Activated CD4-positive, alpha-beta memory T cell treated with anti-CD3 and anti-CD28 coated beads, Interleukin-2, amount 10 ng/mL, durations not matched to agents 7 days and 5 days (primary cell): ENCODE measurements around the gene LDLRAD4. TPM values are rescaled to one million over a fixed set of nuclear protein-coding genes. Genes with fewer than 3 reads are reported as not detected.
A peak's percentile ranks its signal among the peaks of the same experiment; 100 is the strongest.

Experiments used
- CTCF ChIA-PET: fragments of 350-600 bp; sonication (Branson Sonifier 250); formaldehyde crosslinking; loops from one replicate; lab custom pipeline; 2021; ENCODE audit warnings: antibody characterized with exemption, inconsistent platforms; lab: Charles Lee
- POLR2A ChIA-PET: fragments of 350-600 bp; sonication (Branson Sonifier 250); formaldehyde crosslinking; loops from one replicate; lab custom pipeline; 2021; ENCODE audit warnings: antibody characterized with exemption; lab: Charles Lee
- DNase-seq: peaks from one replicate; pipeline ENCODE4 v3.0.0-alpha.2; 2020
- H3K27ac Mint-ChIP-seq: one replicate; pipeline ENCODE4 v1.8.0; 2021; ENCODE audit warnings: mild to moderate bottlenecking, mixed read lengths
- H3K27me3 Mint-ChIP-seq: one replicate; pipeline ENCODE4 v1.8.0; 2021; ENCODE audit warnings: mixed read lengths
- H3K36me3 Mint-ChIP-seq: one replicate; pipeline ENCODE4 v1.8.0; 2021; ENCODE audit warnings: low read depth, mixed read lengths
- H3K4me1 Mint-ChIP-seq: one replicate; pipeline ENCODE4 v1.8.0; 2021; ENCODE audit warnings: mixed read lengths
- H3K4me3 Mint-ChIP-seq: one replicate; pipeline ENCODE4 v1.8.0; 2021; ENCODE audit warnings: mild to moderate bottlenecking, mixed read lengths
- H3K9me3 Mint-ChIP-seq: one replicate; pipeline ENCODE4 v1.8.0; 2021; ENCODE audit warnings: mixed read lengths
- total RNA-seq, 2 experiments: library from RNA; stranded (reverse); gene quantifications; one replicate each; pipeline ENCODE4 v1.2.3, GENCODE V29; 2021

Gene LDLRAD4
- total RNA-seq, 2 experiments from 2014 or later = 19.1 to 22.4 TPM

GRCh38 chr18:13573750-13574149, 355.2 kb downstream of the LDLRAD4 start:
- Mint-ChIP-seq H3K36me3 (peaks cover 12% of the 10 kb centered on the region), H3K9me3 (peaks cover 4% of the 10 kb centered on the region), H3K4me1 (peaks cover 61% of the 10 kb centered on the region), H3K27me3 (no peaks in the 10 kb centered on the region), H3K4me3 (no peak overlapping the region), H3K27ac (no peak overlapping the region)
- DNase-seq = peak; percentile 12
- CTCF ChIA-PET = no interaction called here
- POLR2A ChIA-PET = no interaction called here

- H3K9me3 Mint-ChIP-seq = peaks cover 4% of the 10 kb centered on the region
- H3K27ac Mint-ChIP-seq = no peak overlapping the region
- no peak overlapping the region for H3K4me3 Mint-ChIP-seq
- CTCF ChIA-PET = interaction anchor here (1.0 kb wide), 1 partner anchor 40 kb away, joined by 3 read pairs; no protein-coding TSS in a partner anchor
- H3K27me3 Mint-ChIP-seq = no peaks in the 10 kb centered on the region
- peaks cover 12% of the 10 kb centered on the region for H3K36me3 Mint-ChIP-seq
- H3K4me1 Mint-ChIP-seq = peaks cover 58% of the 10 kb centered on the region
- POLR2A ChIA-PET = no interaction called here
- DNase-seq = no peak
Measured at GRCh38 chr18:13574355-13574754, 355.8 kb downstream of the LDLRAD4 start.

GRCh38 chr18:13574761-13575160, 356.2 kb downstream of the LDLRAD4 start:
- H3K36me3 Mint-ChIP-seq = peaks cover 12% of the 10 kb centered on the region
- H3K27me3 Mint-ChIP-seq = no peaks in the 10 kb centered on the region
- H3K4me1 Mint-ChIP-seq = peaks cover 59% of the 10 kb centered on the region
- ChIA-PET POLR2A (no interaction called here), CTCF (interaction anchor here (1.0 kb wide), 2 partner anchors 34 to 39 kb away, joined by 3 read pairs; no protein-coding TSS in a partner anchor)
- no peak overlapping the region for H3K4me3 Mint-ChIP-seq
- H3K27ac Mint-ChIP-seq = peak overlapping the region; percentile 24
- DNase-seq = no peak
- H3K9me3 Mint-ChIP-seq = peaks cover 4% of the 10 kb centered on the region

- ChIA-PET POLR2A (interaction anchor here (1.6 to 7.8 kb wide), 7 partner anchors 9 to 150 kb away, joined by 4 to 76 read pairs (median 17); partner anchors contain the start of genes FAM210A and RNMT), CTCF (interaction anchor here (1.2 to 3.0 kb wide), 4 partner anchors 9 to 36 kb away, joined by 3 to 21 read pairs (median 8); no protein-coding TSS in a partner anchor)
- DNase-seq = no peak
- Mint-ChIP-seq H3K27ac (peak overlapping the region; percentile 86), H3K4me1 (peaks cover 58% of the 10 kb centered on the region), H3K36me3 (peaks cover 12% of the 10 kb centered on the region), H3K27me3 (no peaks in the 10 kb centered on the region), H3K9me3 (peaks cover 4% of the 10 kb centered on the region), H3K4me3 (peak overlapping the region; percentile 50)
Measured at GRCh38 chr18:13576598-13576997, 358.0 kb downstream of the LDLRAD4 start.

- Mint-ChIP-seq H3K4me3 (peak overlapping the region; percentile 50), H3K9me3 (peaks cover 4% of the 10 kb centered on the region), H3K36me3 (peaks cover 12% of the 10 kb centered on the region), H3K4me1 (peaks cover 58% of the 10 kb centered on the region), H3K27ac (peak overlapping the region; percentile 86), H3K27me3 (no peaks in the 10 kb centered on the region)
- ChIA-PET CTCF (interaction anchor here (1.2 to 3.0 kb wide), 4 partner anchors 10 to 36 kb away, joined by 3 to 21 read pairs (median 8); no protein-coding TSS in a partner anchor), POLR2A (interaction anchor here (1.6 to 7.8 kb wide), 7 partner anchors 9 to 149 kb away, joined by 4 to 76 read pairs (median 17); partner anchors contain the start of genes FAM210A and RNMT)
- peak; percentile 58 for DNase-seq
Measured at GRCh38 chr18:13577091-13577697, 358.6 kb downstream of the LDLRAD4 start.

- ChIA-PET POLR2A (interaction anchor here (1.6 to 7.8 kb wide), 7 partner anchors 9 to 148 kb away, joined by 4 to 76 read pairs (median 17); partner anchors contain the start of genes FAM210A and RNMT), CTCF (interaction anchor here (1.2 to 3.0 kb wide), 5 partner anchors 10 to 35 kb away, joined by 3 to 21 read pairs (median 7); no protein-coding TSS in a partner anchor)
- H3K9me3 Mint-ChIP-seq = peaks cover 4% of the 10 kb centered on the region
- peaks cover 12% of the 10 kb centered on the region for H3K36me3 Mint-ChIP-seq
- H3K27ac Mint-ChIP-seq = peak overlapping the region; percentile 86
- H3K27me3 Mint-ChIP-seq = no peaks in the 10 kb centered on the region
- peak overlapping the region; percentile 37 for H3K4me3 Mint-ChIP-seq
- no peak for DNase-seq
- H3K4me1 Mint-ChIP-seq = peaks cover 58% of the 10 kb centered on the region
Measured at GRCh38 chr18:13577781-13578180, 359.2 kb downstream of the LDLRAD4 start.

GRCh38 chr18:13578400-13578799, 359.8 kb downstream of the LDLRAD4 start:
- ChIA-PET CTCF (interaction anchor here (0.6 to 3.0 kb wide), 3 partner anchors 12 to 177 kb away, joined by 3 to 21 read pairs (median 5); no protein-coding TSS in a partner anchor), POLR2A (interaction anchor here (1.6 to 7.8 kb wide), 5 partner anchors 9 to 148 kb away, joined by 4 to 76 read pairs (median 23); partner anchors contain the start of genes FAM210A and RNMT)
- H3K4me3 Mint-ChIP-seq = no peak overlapping the region
- peaks cover 12% of the 10 kb centered on the region for H3K36me3 Mint-ChIP-seq
- no peak for DNase-seq
- no peaks in the 10 kb centered on the region for H3K27me3 Mint-ChIP-seq
- H3K27ac Mint-ChIP-seq = peak overlapping the region; percentile 76
- H3K9me3 Mint-ChIP-seq = peaks cover 4% of the 10 kb centered on the region
- H3K4me1 Mint-ChIP-seq = peaks cover 58% of the 10 kb centered on the region

- POLR2A ChIA-PET = interaction anchor here (0.9 to 7.8 kb wide), 4 partner anchors 12 to 34 kb away, joined by 3 to 76 read pairs (median 4); no protein-coding TSS in a partner anchor
- Mint-ChIP-seq H3K27me3 (no peaks in the 10 kb centered on the region), H3K9me3 (peaks cover 4% of the 10 kb centered on the region), H3K36me3 (peaks cover 10% of the 10 kb centered on the region), H3K4me1 (peaks cover 60% of the 10 kb centered on the region), H3K27ac (peak overlapping the region; percentile 52), H3K4me3 (no peak overlapping the region)
- DNase-seq = no peak
- CTCF ChIA-PET = no interaction called here
Measured at GRCh38 chr18:13579874-13580273, 361.3 kb downstream of the LDLRAD4 start.

GRCh38 chr18:13580351-13580750, 361.8 kb downstream of the LDLRAD4 start:
- no peak for DNase-seq
- POLR2A ChIA-PET = interaction anchor here (1.4 to 7.8 kb wide), 2 partner anchors 18 to 33 kb away, joined by 4 to 76 read pairs; no protein-coding TSS in a partner anchor
- H3K4me3 Mint-ChIP-seq = no peak overlapping the region
- H3K36me3 Mint-ChIP-seq = peaks cover 10% of the 10 kb centered on the region
- H3K27me3 Mint-ChIP-seq = no peaks in the 10 kb centered on the region
- peak overlapping the region; percentile 52 for H3K27ac Mint-ChIP-seq
- CTCF ChIA-PET = interaction anchor here (0.9 kb wide), 1 partner anchor 21 kb away, joined by 3 read pairs; no protein-coding TSS in a partner anchor
- peaks cover 59% of the 10 kb centered on the region for H3K4me1 Mint-ChIP-seq
- peaks cover 4% of the 10 kb centered on the region for H3K9me3 Mint-ChIP-seq

GRCh38 chr18:13580991-13581390, 362.4 kb downstream of the LDLRAD4 start:
- POLR2A ChIA-PET = interaction anchor here (7.8 kb wide), 1 partner anchor 33 kb away, joined by 76 read pairs; no protein-coding TSS in a partner anchor
- Mint-ChIP-seq H3K27ac (no peak overlapping the region), H3K4me1 (peaks cover 59% of the 10 kb centered on the region)

GRCh38 chr18:13581496-13582177, 363.1 kb downstream of the LDLRAD4 start:
- Mint-ChIP-seq H3K27ac (no peak overlapping the region), H3K4me1 (peaks cover 60% of the 10 kb centered on the region), H3K36me3 (peaks cover 6% of the 10 kb centered on the region), H3K27me3 (no peaks in the 10 kb centered on the region), H3K4me3 (no peak overlapping the region), H3K9me3 (no peaks in the 10 kb centered on the region)
- ChIA-PET CTCF (interaction anchor here (0.9 to 1.6 kb wide), 6 partner anchors 10 to 32 kb away, joined by 3 to 5 read pairs (median 4); no protein-coding TSS in a partner anchor), POLR2A (interaction anchor here (0.9 to 7.8 kb wide), 3 partner anchors 9 to 32 kb away, joined by 3 to 76 read pairs (median 3); no protein-coding TSS in a partner anchor)
- DNase-seq = no peak

More at GRCh38 chr18:13580991-13581390, 362.4 kb downstream of the LDLRAD4 start:
- CTCF ChIA-PET = interaction anchor here (0.9 to 1.6 kb wide), 4 partner anchors 13 to 27 kb away, joined by 3 to 5 read pairs (median 4); no protein-coding TSS in a partner anchor
- DNase-seq = no peak
- no peaks in the 10 kb centered on the region for H3K27me3 Mint-ChIP-seq
- H3K9me3 Mint-ChIP-seq = no peaks in the 10 kb centered on the region
- peaks cover 6% of the 10 kb centered on the region for H3K36me3 Mint-ChIP-seq
- no peak overlapping the region for H3K4me3 Mint-ChIP-seq

- Mint-ChIP-seq H3K9me3 (no peaks in the 10 kb centered on the region), H3K4me1 (peaks cover 60% of the 10 kb centered on the region), H3K27me3 (no peaks in the 10 kb centered on the region), H3K36me3 (peaks cover 7% of the 10 kb centered on the region), H3K27ac (no peak overlapping the region), H3K4me3 (no peak overlapping the region)
- POLR2A ChIA-PET = interaction anchor here (0.9 to 7.8 kb wide), 3 partner anchors 8 to 31 kb away, joined by 3 to 76 read pairs (median 3); no protein-coding TSS in a partner anchor
- CTCF ChIA-PET = interaction anchor here (0.9 to 1.6 kb wide), 4 partner anchors 11 to 32 kb away, joined by 3 to 5 read pairs (median 4); no protein-coding TSS in a partner anchor
- DNase-seq = no peak
Measured at GRCh38 chr18:13582178-13582670, 363.7 kb downstream of the LDLRAD4 start.
